Stimulated activated naive CD8-positive, alpha-beta T cell treated with anti-CD3 and anti-CD28 coated beads, Interleukin-15, amount 100 ng/mL, for 72 hours (primary cell): ENCODE results near the gene PRKCB.

Experiments
- ATAC-seq: fragments of 150-1000 bp; cut with Tn5 transposase; 2 replicates; pipeline ENCODE4 v1.10.0; 2021; ENCODE audit warnings: mild to moderate bottlenecking, moderate library complexity
- DNase-seq, 2 donors: peaks; one replicate each; pipeline ENCODE4 v3.0.0; 2021 to 2022
- H3K27ac Mint-ChIP-seq, 2 donors: one replicate each; pipeline ENCODE4 v1.8.0; 2022; ENCODE audit warnings: mild to moderate bottlenecking in 2 of 2, mixed read lengths in 2 of 2, moderate library complexity in 2 of 2
- H3K27me3 Mint-ChIP-seq: one replicate; pipeline ENCODE4 v1.8.0; 2022; ENCODE audit warnings: mixed read lengths
- H3K4me1 Mint-ChIP-seq: one replicate; pipeline ENCODE4 v1.8.0; 2022; ENCODE audit warnings: mild to moderate bottlenecking, mixed read lengths
- H3K4me3 Mint-ChIP-seq, 2 donors: one replicate each; pipeline ENCODE4 v1.8.0; 2022; ENCODE audit warnings: mild to moderate bottlenecking in 2 of 2, mixed read lengths in 2 of 2, moderate library complexity in 1 of 2
- H3K9me3 Mint-ChIP-seq, 2 donors: one replicate each; pipeline ENCODE4 v1.8.0; 2022; ENCODE audit warnings: mixed read lengths in 2 of 2

The PRKCB gene

GRCh38 chr16:23835390-23836077 lies at the start of gene PRKCB:
PRKCB (plus strand) TSS chr16:23835983.
- Mint-ChIP-seq H3K9me3 (peaks cover 9 to 10% of the 10 kb centered on the region in 2 donors), H3K4me1 (peaks cover 49% of the 10 kb centered on the region)
- DNase-seq, result peak; percentile 90 to 93

GRCh38 chr16:23786964-23787561 lies 48.7 kb upstream of the PRKCB start:
- H3K9me3 Mint-ChIP-seq, result no peaks in the 10 kb centered on the region
- H3K4me1 Mint-ChIP-seq, result no peaks in the 10 kb centered on the region
- DNase-seq, result no peak
- no peak for ATAC-seq
- peaks cover 19% of the 10 kb centered on the region for H3K27me3 Mint-ChIP-seq
- no peak overlapping the region for H3K4me3 Mint-ChIP-seq
- no peak overlapping the region for H3K27ac Mint-ChIP-seq

More at GRCh38 chr16:23835390-23836077, at the start of gene PRKCB:
- ATAC-seq, result peak; percentile 85
- H3K4me3 Mint-ChIP-seq, result peak within 1 kb of the TSS; percentile 94 to 98
- H3K27me3 Mint-ChIP-seq, result no peaks in the 10 kb centered on the region
- peak within 1 kb of the TSS; percentile 95 for H3K27ac Mint-ChIP-seq

- no peaks in the 10 kb centered on the region for H3K9me3 Mint-ChIP-seq
Observed at GRCh38 chr16:23788685-23789084, 47.1 kb upstream of the PRKCB start.

GRCh38 chr16:23795378-23795777 lies 40.4 kb upstream of the PRKCB start:
- Mint-ChIP-seq H3K27ac (no peak overlapping the region), H3K4me1 (no peaks in the 10 kb centered on the region), H3K4me3 (no peak overlapping the region)

More at GRCh38 chr16:23788685-23789084, 47.1 kb upstream of the PRKCB start:
- DNase-seq, result no peak
- H3K27ac Mint-ChIP-seq, result no peak overlapping the region
- H3K4me1 Mint-ChIP-seq, result no peaks in the 10 kb centered on the region
- H3K27me3 Mint-ChIP-seq, result peaks cover 12% of the 10 kb centered on the region
- no peak for ATAC-seq
- no peak overlapping the region for H3K4me3 Mint-ChIP-seq

GRCh38 chr16:23796941-23797340 lies 38.8 kb upstream of the PRKCB start:
- Mint-ChIP-seq H3K4me1 (peaks cover 5% of the 10 kb centered on the region), H3K27me3 (peaks cover 8% of the 10 kb centered on the region), H3K27ac (peak overlapping the region in 1 of 2 donors; percentile 36), H3K9me3 (no peaks in the 10 kb centered on the region), H3K4me3 (no peak overlapping the region)
- ATAC-seq (no peak), DNase-seq (no peak)

More at GRCh38 chr16:23795378-23795777, 40.4 kb upstream of the PRKCB start:
- Mint-ChIP-seq H3K9me3 (no peaks in the 10 kb centered on the region), H3K27me3 (peaks cover 8% of the 10 kb centered on the region)
- ATAC-seq, result no peak
- no peak for DNase-seq

- Mint-ChIP-seq H3K27ac (no peak overlapping the region), H3K27me3 (peaks cover 8% of the 10 kb centered on the region), H3K4me3 (no peak overlapping the region), H3K9me3 (no peaks in the 10 kb centered on the region), H3K4me1 (peaks cover 19% of the 10 kb centered on the region)
- DNase-seq (peak; percentile 60 to 64), ATAC-seq (peak; percentile 76)
Observed at GRCh38 chr16:23801378-23801777, 34.4 kb upstream of the PRKCB start.

GRCh38 chr16:23802776-23803175 lies 33.0 kb upstream of the PRKCB start:
- H3K4me3 Mint-ChIP-seq, result no peak overlapping the region

GRCh38 chr16:23803591-23804123 lies 32.1 kb upstream of the PRKCB start:
- H3K27ac Mint-ChIP-seq, result no peak overlapping the region
- no peaks in the 10 kb centered on the region for H3K27me3 Mint-ChIP-seq
- peaks cover 27% of the 10 kb centered on the region for H3K4me1 Mint-ChIP-seq
- no peaks in the 10 kb centered on the region for H3K9me3 Mint-ChIP-seq
- ATAC-seq, result peak; percentile 94
- peak; percentile 57 to 74 for DNase-seq
- peak overlapping the region; percentile 22 to 55 for H3K4me3 Mint-ChIP-seq

More at GRCh38 chr16:23802776-23803175, 33.0 kb upstream of the PRKCB start:
- no peak overlapping the region for H3K27ac Mint-ChIP-seq
- peaks cover 27% of the 10 kb centered on the region for H3K4me1 Mint-ChIP-seq
- no peaks in the 10 kb centered on the region for H3K9me3 Mint-ChIP-seq
- H3K27me3 Mint-ChIP-seq, result peaks cover 3% of the 10 kb centered on the region
- ATAC-seq, result no peak
- DNase-seq, result no peak

- H3K27ac Mint-ChIP-seq, result peak overlapping the region in 1 of 2 donors; percentile 68
- ATAC-seq (no peak), DNase-seq (no peak)
- H3K27me3 Mint-ChIP-seq, result peaks cover 9% of the 10 kb centered on the region
- no peak overlapping the region for H3K4me3 Mint-ChIP-seq
- no peaks in the 10 kb centered on the region for H3K9me3 Mint-ChIP-seq
- H3K4me1 Mint-ChIP-seq, result peaks cover 21% of the 10 kb centered on the region
Observed at GRCh38 chr16:23807028-23807427, 28.8 kb upstream of the PRKCB start.

GRCh38 chr16:23821467-23821866 lies 14.3 kb upstream of the PRKCB start:
- H3K4me1 Mint-ChIP-seq, result peaks cover 22% of the 10 kb centered on the region
- DNase-seq, result no peak
- no peak for ATAC-seq
- no peak overlapping the region for H3K27ac Mint-ChIP-seq
- H3K9me3 Mint-ChIP-seq, result no peaks in the 10 kb centered on the region
- H3K27me3 Mint-ChIP-seq, result no peaks in the 10 kb centered on the region
- no peak overlapping the region for H3K4me3 Mint-ChIP-seq

GRCh38 chr16:23821875-23822688 lies 13.7 kb upstream of the PRKCB start:
- Mint-ChIP-seq H3K9me3 (no peaks in the 10 kb centered on the region), H3K4me3 (no peak overlapping the region), H3K27ac (no peak overlapping the region), H3K27me3 (no peaks in the 10 kb centered on the region), H3K4me1 (peaks cover 28% of the 10 kb centered on the region)
- DNase-seq (no peak), ATAC-seq (no peak)

- no peaks in the 10 kb centered on the region for H3K9me3 Mint-ChIP-seq
- no peaks in the 10 kb centered on the region for H3K27me3 Mint-ChIP-seq
- peaks cover 32% of the 10 kb centered on the region for H3K4me1 Mint-ChIP-seq
- H3K27ac Mint-ChIP-seq, result no peak overlapping the region
- no peak overlapping the region for H3K4me3 Mint-ChIP-seq
- DNase-seq, result no peak
- no peak for ATAC-seq
Observed at GRCh38 chr16:23823475-23824384, 12.1 kb upstream of the PRKCB start.

- Mint-ChIP-seq H3K27ac (peak overlapping the region in 1 of 2 donors; percentile 19), H3K9me3 (no peaks in the 10 kb centered on the region), H3K4me3 (no peak overlapping the region), H3K4me1 (peaks cover 32% of the 10 kb centered on the region), H3K27me3 (no peaks in the 10 kb centered on the region)
- no peak for ATAC-seq
- no peak for DNase-seq
Observed at GRCh38 chr16:23824909-23825308, 10.9 kb upstream of the PRKCB start.

- Mint-ChIP-seq H3K27ac (peak overlapping the region; percentile 49 to 83), H3K4me3 (peak overlapping the region; percentile 26 to 34), H3K27me3 (no peaks in the 10 kb centered on the region), H3K4me1 (peaks cover 32% of the 10 kb centered on the region), H3K9me3 (peaks cover 12 to 13% of the 10 kb centered on the region in 2 donors)
- peak; percentile 72 for ATAC-seq
- no peak for DNase-seq
Observed at GRCh38 chr16:23826528-23827045, 9.2 kb upstream of the PRKCB start.
